CD4-positive, alpha-beta T cell treated with Interleukin-15 for 4 hours (primary cell): Measurements from ENCODE around the gene COL4A5.
"Not testable (repeated sequence)": the region's sequence is repeated elsewhere in the genome, so short reads cannot be mapped to it uniquely, and the experiment has no call there.

Experiments used
- DNase-seq: peaks from one replicate; pipeline ENCODE4 v3.0.0-alpha.2; 2020; ENCODE audit warnings: low spot score

Gene COL4A5

GRCh38 chrX:108456971-108457477 is 17.4 kb downstream of the COL4A5 start:
- DNase-seq, result no peak

- DNase-seq, result no peak
These were observed 25.0 kb downstream of the COL4A5 start for GRCh38 chrX:108464604-108465003.

- no peak for DNase-seq
These were observed 28.8 kb downstream of the COL4A5 start for GRCh38 chrX:108468486-108468885.

- DNase-seq, result no peak
These were observed 34.3 kb downstream of the COL4A5 start for GRCh38 chrX:108473979-108474378.

GRCh38 chrX:108481528-108481927 is 41.9 kb downstream of the COL4A5 start:
- not testable (repeated sequence) for DNase-seq

- no peak for DNase-seq
These were observed 44.6 kb downstream of the COL4A5 start for GRCh38 chrX:108484251-108484650.

- no peak for DNase-seq
These were observed 46.3 kb downstream of the COL4A5 start for GRCh38 chrX:108485960-108486359.

- no peak for DNase-seq
These were observed 54.9 kb downstream of the COL4A5 start for GRCh38 chrX:108494406-108495090.

GRCh38 chrX:108511721-108512120 is 72.1 kb downstream of the COL4A5 start:
- DNase-seq, result no peak

GRCh38 chrX:108516184-108516583 is 76.5 kb downstream of the COL4A5 start:
- no peak for DNase-seq

GRCh38 chrX:108527724-108528123 is 88.1 kb downstream of the COL4A5 start:
- DNase-seq, result no peak

- DNase-seq, result no peak
These were observed 97.4 kb downstream of the COL4A5 start for GRCh38 chrX:108537005-108537404.

GRCh38 chrX:108541286-108541685 is 101.6 kb downstream of the COL4A5 start:
- DNase-seq, result no peak

- DNase-seq, result no peak
These were observed 117.9 kb downstream of the COL4A5 start for GRCh38 chrX:108557580-108557979.

GRCh38 chrX:108558217-108558616 is 118.6 kb downstream of the COL4A5 start:
- DNase-seq, result no peak

GRCh38 chrX:108573136-108573535 is 133.5 kb downstream of the COL4A5 start:
- DNase-seq, result no peak

- DNase-seq, result no peak
These were observed 142.5 kb downstream of the COL4A5 start for GRCh38 chrX:108582151-108582550.

GRCh38 chrX:108584617-108585211 is 145.1 kb downstream of the COL4A5 start:
- no peak for DNase-seq

- no peak for DNase-seq
These were observed 150.9 kb downstream of the COL4A5 start for GRCh38 chrX:108590496-108590895.

- no peak for DNase-seq
These were observed 161.6 kb downstream of the COL4A5 start for GRCh38 chrX:108601276-108601675.

- no peak for DNase-seq
These were observed 170.5 kb downstream of the COL4A5 start for GRCh38 chrX:108610141-108610540.

- no peak for DNase-seq
These were observed 175.0 kb downstream of the COL4A5 start for GRCh38 chrX:108614616-108615015.

- no peak for DNase-seq
These were observed 201.2 kb downstream of the COL4A5 start for GRCh38 chrX:108640817-108641216.
